ENCODE measurements around the gene B3GNT5. TPM values are rescaled to one million over a fixed set of nuclear protein-coding genes. Genes with fewer than 3 reads are reported as not detected.

Gene B3GNT5
- total and polyA plus RNA-seq, 2 donors (not counting 1 experiment from before 2014, with no cell fraction given): 0.07 to 0.37 TPM

DNA sequence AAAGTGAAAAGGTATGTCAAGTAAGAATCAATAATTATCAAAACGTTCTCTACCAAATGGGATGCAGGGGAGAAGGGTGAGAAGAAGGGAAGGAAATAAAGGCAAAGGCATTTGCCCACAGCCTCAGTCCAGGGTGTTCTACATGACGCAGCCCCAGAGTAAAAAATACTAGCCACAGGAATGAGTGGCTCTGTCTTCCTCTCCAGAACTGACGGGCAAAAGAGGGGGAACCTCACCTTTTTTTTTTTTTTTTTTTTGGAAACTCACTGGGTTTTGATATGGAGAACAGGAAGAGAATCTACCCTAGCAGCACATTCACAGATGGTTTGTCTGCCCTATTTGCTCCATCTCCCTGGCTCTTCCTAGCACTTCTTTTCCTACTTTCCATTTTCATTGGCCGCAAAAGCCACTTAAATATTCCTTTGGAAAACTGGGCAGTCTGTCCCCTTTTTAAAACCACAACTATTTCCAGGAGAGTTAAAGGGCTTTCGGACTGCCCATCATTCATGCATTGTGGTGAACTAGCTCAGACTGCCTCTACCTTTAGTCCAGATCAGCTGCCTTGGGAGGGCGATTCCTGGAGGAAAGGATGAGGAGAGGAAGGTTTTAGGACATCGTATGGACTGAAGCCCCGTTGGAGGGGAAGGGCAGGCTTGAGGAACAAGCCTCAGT is 28.2 kb downstream of the B3GNT5 start:
- Histone ChIP-seq H3K27me3 (replicated peaks in 1 of 4; ENCODE audit: control extremely low read depth in 1 of 4, control insufficient read depth in 3 of 4, insufficient read depth in 4 of 4, low read length in 3 of 4) (peaks cover 0 to 5% (median 0%) of the 10 kb centered on the region in 4 experiments), H3K36me3 (replicated peaks in 1 of 2; ENCODE audit: control extremely low read depth in 1 of 2, control insufficient read depth in 1 of 2, extremely low read depth in 1 of 2, insufficient read depth in 2 of 2, low read length in 1 of 2) (no peaks in the 10 kb centered on the region), H3K27ac (ENCODE audit: low read length in 2 of 2) (no peak overlapping the region), H3K9me3 (ENCODE audit: control extremely low read depth in 1 of 3, control insufficient read depth in 2 of 3, insufficient read depth in 1 of 3, low read length in 2 of 3) (no peaks in the 10 kb centered on the region), H3K4me1 (ENCODE audit: control insufficient read depth in 2 of 2, insufficient read depth in 2 of 2, low read length in 2 of 2) (peaks cover 11 to 12% of the 10 kb centered on the region in 2 donors), H2AFZ (ENCODE audit: insufficient read depth, low read depth, low read length, poor library complexity, severe bottlenecking) (no peak overlapping the region), H3K4me2 (replicated peaks; ENCODE audit: low read depth, low read length, poor library complexity, severe bottlenecking) (no peak overlapping the region), H3K79me2 (ENCODE audit: control insufficient read depth, insufficient read depth, low read length) (no peaks in the 10 kb centered on the region), H3K4me3 (ENCODE audit: control extremely low read depth in 1 of 5, extremely low read depth in 1 of 5, insufficient read depth in 1 of 5, low read depth in 2 of 5, low read length in 4 of 5) (no peak overlapping the region), H3K9ac (ENCODE audit: low read length) (no peak overlapping the region), H4K20me1 (ENCODE audit: control insufficient read depth, insufficient read depth, low read length, poor library complexity, severe bottlenecking) (no peaks in the 10 kb centered on the region)
- Mint-ChIP-seq H3K9me3 (ENCODE audit: insufficient read depth) (no peaks in the 10 kb centered on the region), H3K4me3 (no peak overlapping the region), H3K4me1 (peaks cover 16% of the 10 kb centered on the region), H3K27me3 (peaks cover 7% of the 10 kb centered on the region), H3K27ac (no peak overlapping the region)
- intact Hi-C loops (cut with micrococcal nuclease): no loop called here
- no peak for TF ChIP-seq EZH2 (IDR thresholded peaks at IDR 0.05; ENCODE audit: borderline replicate concordance, insufficient read depth, low read depth, low read length, poor library complexity, severe bottlenecking)
- TF ChIP-seq, protein P1, sequence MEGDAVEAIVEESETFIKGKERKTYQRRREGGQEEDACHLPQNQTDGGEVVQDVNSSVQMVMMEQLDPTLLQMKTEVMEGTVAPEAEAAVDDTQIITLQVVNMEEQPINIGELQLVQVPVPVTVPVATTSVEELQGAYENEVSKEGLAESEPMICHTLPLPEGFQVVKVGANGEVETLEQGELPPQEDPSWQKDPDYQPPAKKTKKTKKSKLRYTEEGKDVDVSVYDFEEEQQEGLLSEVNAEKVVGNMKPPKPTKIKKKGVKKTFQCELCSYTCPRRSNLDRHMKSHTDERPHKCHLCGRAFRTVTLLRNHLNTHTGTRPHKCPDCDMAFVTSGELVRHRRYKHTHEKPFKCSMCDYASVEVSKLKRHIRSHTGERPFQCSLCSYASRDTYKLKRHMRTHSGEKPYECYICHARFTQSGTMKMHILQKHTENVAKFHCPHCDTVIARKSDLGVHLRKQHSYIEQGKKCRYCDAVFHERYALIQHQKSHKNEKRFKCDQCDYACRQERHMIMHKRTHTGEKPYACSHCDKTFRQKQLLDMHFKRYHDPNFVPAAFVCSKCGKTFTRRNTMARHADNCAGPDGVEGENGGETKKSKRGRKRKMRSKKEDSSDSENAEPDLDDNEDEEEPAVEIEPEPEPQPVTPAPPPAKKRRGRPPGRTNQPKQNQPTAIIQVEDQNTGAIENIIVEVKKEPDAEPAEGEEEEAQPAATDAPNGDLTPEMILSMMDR (IDR thresholded peaks at IDR 0.05): no peak
- DNase-seq (no peak), ATAC-seq (ENCODE audit: low read depth) (no peak)
- 90% methylated on average over 5 of the region's 8 CpGs for WGBS (ENCODE audit: insufficient coverage)
- ChIA-PET CTCF (no interaction called here), POLR2A (no interaction called here)

- Histone ChIP-seq H3K27me3 (replicated peaks in 1 of 4; ENCODE audit: control extremely low read depth in 1 of 4, control insufficient read depth in 3 of 4, insufficient read depth in 4 of 4, low read length in 3 of 4) (peaks cover 0 to 5% (median 0%) of the 10 kb centered on the region in 4 experiments), H3K79me2 (ENCODE audit: control insufficient read depth, insufficient read depth, low read length) (no peaks in the 10 kb centered on the region), H3K27ac (ENCODE audit: low read length in 2 of 2) (no peak overlapping the region), H2AFZ (ENCODE audit: insufficient read depth, low read depth, low read length, poor library complexity, severe bottlenecking) (no peak overlapping the region), H3K4me3 (ENCODE audit: control extremely low read depth in 1 of 5, extremely low read depth in 1 of 5, insufficient read depth in 1 of 5, low read depth in 2 of 5, low read length in 4 of 5) (no peak overlapping the region), H3K36me3 (replicated peaks in 1 of 2; ENCODE audit: control extremely low read depth in 1 of 2, control insufficient read depth in 1 of 2, extremely low read depth in 1 of 2, insufficient read depth in 2 of 2, low read length in 1 of 2) (no peaks in the 10 kb centered on the region), H3K4me2 (replicated peaks; ENCODE audit: low read depth, low read length, poor library complexity, severe bottlenecking) (no peak overlapping the region), H3K4me1 (ENCODE audit: control insufficient read depth in 2 of 2, insufficient read depth in 2 of 2, low read length in 2 of 2) (peaks cover 11 to 13% of the 10 kb centered on the region in 2 donors), H4K20me1 (ENCODE audit: control insufficient read depth, insufficient read depth, low read length, poor library complexity, severe bottlenecking) (no peaks in the 10 kb centered on the region), H3K9ac (ENCODE audit: low read length) (no peak overlapping the region), H3K9me3 (ENCODE audit: control extremely low read depth in 1 of 3, control insufficient read depth in 2 of 3, insufficient read depth in 1 of 3, low read length in 2 of 3) (no peaks in the 10 kb centered on the region)
- no peak for DNase-seq
- Mint-ChIP-seq H3K4me1 (peaks cover 24% of the 10 kb centered on the region), H3K9me3 (ENCODE audit: insufficient read depth) (no peaks in the 10 kb centered on the region), H3K27me3 (peaks cover 4% of the 10 kb centered on the region), H3K27ac (no peak overlapping the region), H3K4me3 (no peak overlapping the region)
- no peak for ATAC-seq (ENCODE audit: low read depth)
- intact Hi-C loops (cut with micrococcal nuclease): loop anchor here (2.0 kb wide), 1 partner anchor 23 kb away; no protein-coding TSS in a partner anchor
- CTCF ChIA-PET: no interaction called here
- POLR2A ChIA-PET: no interaction called here
- TF ChIP-seq EZH2 (IDR thresholded peaks at IDR 0.05; ENCODE audit: borderline replicate concordance, insufficient read depth, low read depth, low read length, poor library complexity, severe bottlenecking): no peak
- TF ChIP-seq, protein P1 (IDR thresholded peaks at IDR 0.05): no peak
- WGBS (ENCODE audit: insufficient coverage): no CpG with 5 or more reads among the region's 2 CpGs
Measured at GRCh38 chr3:183283886-183284285, 30.8 kb downstream of the B3GNT5 start.

Data from B cell (primary cell).